OCI-M1 (cell line): ENCODE data around the gene LIG1.
"Not testable (repeated sequence)": the region's sequence is repeated elsewhere in the genome, so short reads cannot be mapped to it uniquely, and the experiment has no call there.

Experiments used
- DNase-seq: peaks from one replicate; lab custom pipeline; 2025; lab: John Stamatoyannopoulos, UW

The LIG1 gene

GRCh38 chr19:48070177-48070769, 99.9 kb downstream of the LIG1 start:
- DNase-seq, result not testable (repeated sequence)

GRCh38 chr19:48069435-48069834, 100.7 kb downstream of the LIG1 start:
- DNase-seq, result no peak
